Measurements from ENCODE around the gene HEXD.
"Not testable (repeated sequence)": the region's sequence is repeated elsewhere in the genome, so short reads cannot be mapped to it uniquely, and the experiment has no call there.

The HEXD gene

GRCh38 chr17:82382220-82382932, 35.8 kb upstream of the HEXD start:
- DNase-seq (ENCODE audit: low read depth in 1 of 2, low spot score in 1 of 2), result not testable (repeated sequence)

- DNase-seq (ENCODE audit: low read depth in 1 of 2, low spot score in 1 of 2), result no peak
Observed at GRCh38 chr17:82382933-82383255, 35.3 kb upstream of the HEXD start.

GRCh38 chr17:82383411-82383810, 34.7 kb upstream of the HEXD start:
- no peak for DNase-seq (ENCODE audit: low read depth in 1 of 2, low spot score in 1 of 2)

GRCh38 chr17:82384051-82384729, 34.0 kb upstream of the HEXD start:
- no peak for DNase-seq (ENCODE audit: low read depth in 1 of 2, low spot score in 1 of 2)

- no peak for DNase-seq (ENCODE audit: low read depth in 1 of 2, low spot score in 1 of 2)
Observed at GRCh38 chr17:82384730-82385481, 33.2 kb upstream of the HEXD start.

- DNase-seq (ENCODE audit: low read depth in 1 of 2, low spot score in 1 of 2), result no peak
Observed at GRCh38 chr17:82385559-82386254, 32.4 kb upstream of the HEXD start.

GRCh38 chr17:82386255-82386831, 31.8 kb upstream of the HEXD start:
- DNase-seq (ENCODE audit: low read depth in 1 of 2, low spot score in 1 of 2), result no peak

- no peak for DNase-seq (ENCODE audit: low read depth in 1 of 2, low spot score in 1 of 2)
Observed at GRCh38 chr17:82386881-82387704, 31.1 kb upstream of the HEXD start.

GRCh38 chr17:82387705-82388106, 30.4 kb upstream of the HEXD start:
- DNase-seq (ENCODE audit: low read depth in 1 of 2, low spot score in 1 of 2), result no peak

GRCh38 chr17:82388223-82388921, 29.8 kb upstream of the HEXD start:
- no peak for DNase-seq (ENCODE audit: low read depth in 1 of 2, low spot score in 1 of 2)

GRCh38 chr17:82388922-82389283, 29.2 kb upstream of the HEXD start:
- no peak for DNase-seq (ENCODE audit: low read depth in 1 of 2, low spot score in 1 of 2)

GRCh38 chr17:82389379-82389778, 28.8 kb upstream of the HEXD start:
- no peak for DNase-seq (ENCODE audit: low read depth in 1 of 2, low spot score in 1 of 2)

GRCh38 chr17:82390015-82390859, 27.9 kb upstream of the HEXD start:
- no peak for DNase-seq (ENCODE audit: low read depth in 1 of 2, low spot score in 1 of 2)

- DNase-seq (ENCODE audit: low read depth in 1 of 2, low spot score in 1 of 2), result no peak
Observed at GRCh38 chr17:82390860-82391435, 27.2 kb upstream of the HEXD start.

- no peak for DNase-seq (ENCODE audit: low read depth in 1 of 2, low spot score in 1 of 2)
Observed at GRCh38 chr17:82391496-82392066, 26.6 kb upstream of the HEXD start.

GRCh38 chr17:82392209-82392920, 25.8 kb upstream of the HEXD start:
- no peak for DNase-seq (ENCODE audit: low read depth in 1 of 2, low spot score in 1 of 2)

GRCh38 chr17:82392941-82393340, 25.2 kb upstream of the HEXD start:
- DNase-seq (ENCODE audit: low read depth in 1 of 2, low spot score in 1 of 2), result no peak

GRCh38 chr17:82394278-82394677, 23.9 kb upstream of the HEXD start:
- no peak for DNase-seq (ENCODE audit: low read depth in 1 of 2, low spot score in 1 of 2)
